Transverse colon (tissue), 4 donors: Measurements from ENCODE around the gene SLC4A4. TPM values are rescaled to one million over a fixed set of nuclear protein-coding genes. Genes with fewer than 3 reads are reported as not detected.

ENCODE experiments used
- DNase-seq: peaks from one replicate; pipeline ENCODE4 v3.0.0-alpha.2; 2019
- H3K27ac ChIP-seq, 4 donors: fragments of 200-600 bp; sonication (generic); 2 replicates each; pipeline ENCODE4 v1.5.1; 2016 to 2018; ENCODE audit warnings: inconsistent platforms in 4 of 4
- H3K27me3 ChIP-seq: fragments of 200-600 bp; sonication (generic); 2 replicates; pipeline ENCODE4 v1.5.1; 2017; ENCODE audit warnings: inconsistent platforms
- H3K36me3 ChIP-seq, 4 donors: fragments of 200-600 bp; sonication (generic); 2 replicates each; pipeline ENCODE4 v1.5.1; 2017 to 2019; ENCODE audit warnings: inconsistent platforms in 4 of 4
- H3K4me1 ChIP-seq, 4 donors: fragments of 200-600 bp; sonication (generic); 2 replicates each; pipeline ENCODE4 v1.5.1; 2017 to 2020; ENCODE audit warnings: inconsistent platforms in 4 of 4
- H3K4me3 ChIP-seq, 4 donors: fragments of 200-600 bp; sonication (generic); 1 replicate in 1 of 4; 2 replicates in 3 of 4; pipeline versions ENCODE4 v1.5.1 to v1.6.1; 2017 to 2019; ENCODE audit warnings: inconsistent platforms in 4 of 4
- H3K9me3 ChIP-seq, 2 donors: fragments of 200-600 bp; sonication (generic); 2 replicates each; pipeline ENCODE4 v1.5.1; 2017 to 2019; ENCODE audit warnings: inconsistent platforms in 2 of 2
- CTCF ChIP-seq, 5 experiments: fragments of 200-600 bp in 3 of 5; fragments of 450-650 bp in 2 of 5; sonication (generic) in 3 of 5; IDR thresholded peaks; 1 replicate in 2 of 5; 2 replicates in 3 of 5; pipeline ENCODE4 v1.5.1; 2016 to 2017; ENCODE audit warnings: antibody characterized with exemption in 5 of 5, inconsistent platforms in 3 of 5, mild to moderate bottlenecking in 2 of 5, moderate library complexity in 1 of 5
- EP300 ChIP-seq: sonication (generic); formaldehyde crosslinking; IDR thresholded peaks from one replicate; pipeline ENCODE4 v1.6.1; 2017; ENCODE audit warnings: antibody characterized with exemption, low read depth
- POLR2A ChIP-seq: fragments of 450-650 bp; IDR thresholded peaks from one replicate; pipeline ENCODE4 v1.6.1; 2016; ENCODE audit warnings: antibody characterized with exemption, mild to moderate bottlenecking, moderate library complexity
- POLR2AphosphoS5 ChIP-seq, 3 donors: sonication (generic); formaldehyde crosslinking; IDR thresholded peaks; one replicate each; pipeline ENCODE4 v1.6.1; 2016; ENCODE audit warnings: antibody characterized with exemption in 3 of 3
- WGBS, 2 donors: methylation state at CpG; one replicate each; pipeline ENCODE4 v1.1.5; 2018; ENCODE audit warnings: low coverage in 1 of 2; 5-methylcytosine and 5-hydroxymethylcytosine counted together
- in situ Hi-C, 4 donors: fragments of 200-750 bp; cut with MboI; loops; one replicate each; pipeline versions ENCODE4 v1.15.0 to v1.15.1; 2017; ENCODE audit warnings: low sequenced_read_pairs in 3 of 4, low pct_ligation_motif_present in 1 of 4, low pct_unique_long_range_greater_than_20kb in 1 of 4
- intact Hi-C: fragments of 100-400 bp; cut with DNase I; formaldehyde crosslinking; loops from one replicate; pipeline ENCODE4 v1.15.1; 2023; ENCODE audit warnings: low total_unique reads
- total RNA-seq, 4 donors: library from RNA; depleted of rRNA; stranded (reverse); fragments of >200 nt; gene quantifications; one replicate each; pipeline ENCODE4 v1.1.0, GENCODE V29; 2016

SLC4A4 gene
- 100 to 1,000 TPM in 3 of 4 donors, 10 to 100 TPM in 1; 91.7 to 182 (median 134) TPM for total RNA-seq

- intact Hi-C loops = no loop called here
Observed at GRCh38 chr4:71338846-71339593, at the start of gene SLC4A4. SLC4A4 (plus strand) TSS chr4:71339020.

GRCh38 chr4:71290074-71290473 is 48.7 kb upstream of the SLC4A4 start:
- Histone ChIP-seq H3K9me3 (no peaks in the 10 kb centered on the region), H3K4me1 (peaks cover 0 to 49% (median 7%) of the 10 kb centered on the region in 4 donors), H3K27me3 (no peaks in the 10 kb centered on the region), H3K4me3 (no peak overlapping the region), H3K27ac (no peak overlapping the region), H3K36me3 (no peaks in the 10 kb centered on the region)
- TF ChIP-seq EP300 (no peak), POLR2AphosphoS5 (IDR thresholded peaks at IDR 0.05) (no peak), CTCF (IDR thresholded peaks at IDR 0.05) (no peak), POLR2A (no peak)
- in situ Hi-C loops = no loop called here
- no peak for DNase-seq
- WGBS, 2 donors = 75 to 82% methylated on average over 2 to 3 of the region's 3 CpGs
- intact Hi-C loops = no loop called here

More at GRCh38 chr4:71338846-71339593, at the start of gene SLC4A4:
- Histone ChIP-seq H3K9me3 (no peaks in the 10 kb centered on the region), H3K4me3 (no peak within 1 kb of the TSS), H3K36me3 (no peaks in the 10 kb centered on the region), H3K4me1 (no peaks in the 10 kb centered on the region), H3K27ac (no peak within 1 kb of the TSS), H3K27me3 (no peaks in the 10 kb centered on the region)
- DNase-seq = no peak
- WGBS, 2 donors = 78 to 100% methylated on average over 2 to 8 of the region's 8 CpGs
- in situ Hi-C loops = no loop called here
- TF ChIP-seq POLR2AphosphoS5 (IDR thresholded peaks at IDR 0.05) (no peak), EP300 (no peak), CTCF (IDR thresholded peaks at IDR 0.05) (no peak)

- H3K9me3 ChIP-seq = no peaks in the 10 kb centered on the region
- H3K27me3 ChIP-seq = no peaks in the 10 kb centered on the region
- no peak for DNase-seq
- H3K4me1 ChIP-seq = peaks cover 0 to 49% (median 7%) of the 10 kb centered on the region in 4 donors
- H3K4me3 ChIP-seq = no peak overlapping the region
- H3K27ac ChIP-seq = peak overlapping the region in 1 of 4 donors; percentile 2
- WGBS, 2 donors = 72 to 88% methylated on average over 1 of the region's 1 CpG
- H3K36me3 ChIP-seq = no peaks in the 10 kb centered on the region
- intact Hi-C loops = no loop called here
- no peak for TF ChIP-seq CTCF (IDR thresholded peaks at IDR 0.05)
- no peak for TF ChIP-seq POLR2A
- no peak for TF ChIP-seq POLR2AphosphoS5 (IDR thresholded peaks at IDR 0.05)
- no peak for TF ChIP-seq EP300
- in situ Hi-C loops = no loop called here
Observed at GRCh38 chr4:71290476-71290875, 48.3 kb upstream of the SLC4A4 start.

GRCh38 chr4:71292228-71292627 is 46.6 kb upstream of the SLC4A4 start:
- H3K4me1 ChIP-seq = peaks cover 0 to 55% (median 11%) of the 10 kb centered on the region in 4 donors
- no peaks in the 10 kb centered on the region for H3K9me3 ChIP-seq
- no peak overlapping the region for H3K4me3 ChIP-seq
- no peak for TF ChIP-seq EP300
- DNase-seq = no peak
- 58 to 73% methylated on average over 1 of the region's 1 CpG for WGBS, 2 donors
- intact Hi-C loops = no loop called here
- H3K27me3 ChIP-seq = no peaks in the 10 kb centered on the region
- in situ Hi-C loops = no loop called here
- peak overlapping the region; percentile 18 to 60 (median 53) for H3K27ac ChIP-seq
- H3K36me3 ChIP-seq = no peaks in the 10 kb centered on the region
